GM06990 (cell line): ENCODE data around the gene GLTP.

Experiments used
- DNase-seq: peaks from one replicate; pipeline ENCODE4 v3.0.0-alpha.2; 2011; ENCODE audit not compliant: insufficient read length; ENCODE audit errors: extremely low read depth
- H3K27me3 ChIP-seq: replicated peaks from 2 replicates; pipeline ENCODE4 v1.6.0; 2011; ENCODE audit warnings: low read length; ENCODE audit not compliant: control insufficient read depth, insufficient read depth
- H3K36me3 ChIP-seq: 2 replicates; pipeline ENCODE4 v1.5.1; 2011; ENCODE audit warnings: low read length; ENCODE audit not compliant: control insufficient read depth, insufficient read depth
- H3K4me3 ChIP-seq: replicated peaks from 2 replicates; pipeline ENCODE4 v1.5.1; 2011; ENCODE audit warnings: low read depth, mild to moderate bottlenecking, control low read depth, low read length
- CTCF ChIP-seq: IDR thresholded peaks from 2 replicates; pipeline ENCODE4 v1.5.1; 2011; ENCODE audit warnings: low read length, control low read depth, mild to moderate bottlenecking, inconsistent platforms; ENCODE audit not compliant: insufficient read depth, poor library complexity, severe bottlenecking

GLTP gene

GRCh38 chr12:109833307-109834189 lies 46.8 kb downstream of the GLTP start, which contains the start of gene TRPV4:
Gene TRPV4 (minus strand): TSS chr12:109833398. CDS start chr12:109814796, 18,602 bp downstream.
- Histone ChIP-seq H3K36me3 (no peaks in the 10 kb centered on the region), H3K27me3 (peaks cover 4% of the 10 kb centered on the region), H3K4me3 (no peak within 1 kb of the TSS)
- no peak for DNase-seq
- TF ChIP-seq CTCF, result no peak

GRCh38 chr12:109832541-109833306 lies 47.6 kb downstream of the GLTP start:
- H3K27me3 ChIP-seq, result peaks cover 4% of the 10 kb centered on the region
- no peak overlapping the region for H3K4me3 ChIP-seq
- no peak for TF ChIP-seq CTCF
- DNase-seq, result no peak
- no peaks in the 10 kb centered on the region for H3K36me3 ChIP-seq

GRCh38 chr12:109831929-109832328 lies 48.4 kb downstream of the GLTP start:
- H3K36me3 ChIP-seq, result no peaks in the 10 kb centered on the region
- H3K4me3 ChIP-seq, result no peak overlapping the region
- TF ChIP-seq CTCF, result no peak
- peaks cover 4% of the 10 kb centered on the region for H3K27me3 ChIP-seq
- DNase-seq, result no peak

- Histone ChIP-seq H3K4me3 (no peak overlapping the region), H3K27me3 (peaks cover 4% of the 10 kb centered on the region), H3K36me3 (no peaks in the 10 kb centered on the region)
- DNase-seq, result no peak
- no peak for TF ChIP-seq CTCF
Measured at GRCh38 chr12:109831365-109831764, 49.0 kb downstream of the GLTP start.

GRCh38 chr12:109830718-109831117 lies 49.6 kb downstream of the GLTP start:
- H3K4me3 ChIP-seq, result no peak overlapping the region
- no peak for TF ChIP-seq CTCF
- H3K27me3 ChIP-seq, result peaks cover 5% of the 10 kb centered on the region
- no peak for DNase-seq
- no peaks in the 10 kb centered on the region for H3K36me3 ChIP-seq
